Measurements from ENCODE around the gene MRPL18. TPM values are rescaled to one million over a fixed set of nuclear protein-coding genes. Genes with fewer than 3 reads are reported as not detected.

The MRPL18 gene
- polyA plus RNA-seq, 1 donor from 2014 or later, result 105 TPM

DNA sequence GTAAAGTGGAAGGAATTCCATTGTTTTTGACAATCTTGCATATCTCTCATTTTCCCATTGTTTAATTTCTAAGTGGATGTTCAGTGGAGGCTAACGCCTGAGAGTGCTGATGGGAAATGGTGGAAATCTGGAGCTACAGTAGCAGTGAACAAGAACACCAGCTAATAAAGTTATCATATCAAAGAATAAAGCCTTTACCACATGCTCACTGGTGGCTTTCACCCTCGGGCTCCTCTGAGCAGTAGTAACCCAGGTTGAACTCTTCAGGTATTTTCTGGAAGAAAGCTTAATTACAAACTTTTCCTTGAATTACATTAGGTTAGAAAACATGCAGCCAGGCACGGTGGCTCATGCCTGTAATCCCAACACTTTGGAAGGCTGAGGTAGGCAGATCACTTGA is 38.8 kb upstream of the MRPL18 start:
- no peak overlapping the region for H3K9ac ChIP-seq (ENCODE audit: low read length)
- H4K20me1 ChIP-seq (ENCODE audit: insufficient read depth), result peaks cover 11% of the 10 kb centered on the region
- H3K4me2 ChIP-seq (ENCODE audit: low read length), result no peak overlapping the region
- no peak overlapping the region for H3K27ac ChIP-seq (ENCODE audit: low read length)
- peaks cover 14% of the 10 kb centered on the region for H3K79me2 ChIP-seq (replicated peaks; ENCODE audit: insufficient read depth, low read length)
- no peak overlapping the region for H3K4me3 ChIP-seq (ENCODE audit: low read length)
- H3K9me3 ChIP-seq (ENCODE audit: low read length), result no peaks in the 10 kb centered on the region
- no peak overlapping the region for H2AFZ ChIP-seq (ENCODE audit: low read depth, low read length)
- TF ChIP-seq EP300 (conservative IDR thresholded peaks at IDR 0.05; ENCODE audit: poor library complexity, severe bottlenecking) (no peak), SMC3 (conservative IDR thresholded peaks at IDR 0.05; ENCODE audit: poor library complexity) (no peak), MXI1 (conservative IDR thresholded peaks at IDR 0.05; ENCODE audit: poor library complexity, severe bottlenecking) (no peak), RAD21 (conservative IDR thresholded peaks at IDR 0.05) (no peak), POLR2AphosphoS5 (IDR thresholded peaks at IDR 0.05) (no peak), TAF1 (IDR thresholded peaks at IDR 0.05; ENCODE audit: low read depth) (no peak), EZH2 (IDR thresholded peaks at IDR 0.05; ENCODE audit: borderline replicate concordance, insufficient read depth, low read length, poor library complexity, severe bottlenecking) (no peak)
- TF ChIP-seq, protein P1, sequence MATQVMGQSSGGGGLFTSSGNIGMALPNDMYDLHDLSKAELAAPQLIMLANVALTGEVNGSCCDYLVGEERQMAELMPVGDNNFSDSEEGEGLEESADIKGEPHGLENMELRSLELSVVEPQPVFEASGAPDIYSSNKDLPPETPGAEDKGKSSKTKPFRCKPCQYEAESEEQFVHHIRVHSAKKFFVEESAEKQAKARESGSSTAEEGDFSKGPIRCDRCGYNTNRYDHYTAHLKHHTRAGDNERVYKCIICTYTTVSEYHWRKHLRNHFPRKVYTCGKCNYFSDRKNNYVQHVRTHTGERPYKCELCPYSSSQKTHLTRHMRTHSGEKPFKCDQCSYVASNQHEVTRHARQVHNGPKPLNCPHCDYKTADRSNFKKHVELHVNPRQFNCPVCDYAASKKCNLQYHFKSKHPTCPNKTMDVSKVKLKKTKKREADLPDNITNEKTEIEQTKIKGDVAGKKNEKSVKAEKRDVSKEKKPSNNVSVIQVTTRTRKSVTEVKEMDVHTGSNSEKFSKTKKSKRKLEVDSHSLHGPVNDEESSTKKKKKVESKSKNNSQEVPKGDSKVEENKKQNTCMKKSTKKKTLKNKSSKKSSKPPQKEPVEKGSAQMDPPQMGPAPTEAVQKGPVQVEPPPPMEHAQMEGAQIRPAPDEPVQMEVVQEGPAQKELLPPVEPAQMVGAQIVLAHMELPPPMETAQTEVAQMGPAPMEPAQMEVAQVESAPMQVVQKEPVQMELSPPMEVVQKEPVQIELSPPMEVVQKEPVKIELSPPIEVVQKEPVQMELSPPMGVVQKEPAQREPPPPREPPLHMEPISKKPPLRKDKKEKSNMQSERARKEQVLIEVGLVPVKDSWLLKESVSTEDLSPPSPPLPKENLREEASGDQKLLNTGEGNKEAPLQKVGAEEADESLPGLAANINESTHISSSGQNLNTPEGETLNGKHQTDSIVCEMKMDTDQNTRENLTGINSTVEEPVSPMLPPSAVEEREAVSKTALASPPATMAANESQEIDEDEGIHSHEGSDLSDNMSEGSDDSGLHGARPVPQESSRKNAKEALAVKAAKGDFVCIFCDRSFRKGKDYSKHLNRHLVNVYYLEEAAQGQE (IDR thresholded peaks at IDR 0.05; ENCODE audit: borderline replicate concordance), result no peak
- TF ChIP-seq, protein P2, sequence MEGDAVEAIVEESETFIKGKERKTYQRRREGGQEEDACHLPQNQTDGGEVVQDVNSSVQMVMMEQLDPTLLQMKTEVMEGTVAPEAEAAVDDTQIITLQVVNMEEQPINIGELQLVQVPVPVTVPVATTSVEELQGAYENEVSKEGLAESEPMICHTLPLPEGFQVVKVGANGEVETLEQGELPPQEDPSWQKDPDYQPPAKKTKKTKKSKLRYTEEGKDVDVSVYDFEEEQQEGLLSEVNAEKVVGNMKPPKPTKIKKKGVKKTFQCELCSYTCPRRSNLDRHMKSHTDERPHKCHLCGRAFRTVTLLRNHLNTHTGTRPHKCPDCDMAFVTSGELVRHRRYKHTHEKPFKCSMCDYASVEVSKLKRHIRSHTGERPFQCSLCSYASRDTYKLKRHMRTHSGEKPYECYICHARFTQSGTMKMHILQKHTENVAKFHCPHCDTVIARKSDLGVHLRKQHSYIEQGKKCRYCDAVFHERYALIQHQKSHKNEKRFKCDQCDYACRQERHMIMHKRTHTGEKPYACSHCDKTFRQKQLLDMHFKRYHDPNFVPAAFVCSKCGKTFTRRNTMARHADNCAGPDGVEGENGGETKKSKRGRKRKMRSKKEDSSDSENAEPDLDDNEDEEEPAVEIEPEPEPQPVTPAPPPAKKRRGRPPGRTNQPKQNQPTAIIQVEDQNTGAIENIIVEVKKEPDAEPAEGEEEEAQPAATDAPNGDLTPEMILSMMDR (IDR thresholded peaks at IDR 0.05; ENCODE audit: poor library complexity, severe bottlenecking), result no peak
- H3K9me2 ChIP-seq (ENCODE audit: insufficient read depth, low read length), result no peaks in the 10 kb centered on the region
- no peaks in the 10 kb centered on the region for H3F3A ChIP-seq (ENCODE audit: insufficient read depth, low read length, poor library complexity, severe bottlenecking)
- peaks cover 10% of the 10 kb centered on the region for H3K36me3 ChIP-seq (ENCODE audit: insufficient read depth, low read length)
- no peaks in the 10 kb centered on the region for H3K27me3 ChIP-seq (ENCODE audit: insufficient read depth, low read depth, low read length)

DNA sequence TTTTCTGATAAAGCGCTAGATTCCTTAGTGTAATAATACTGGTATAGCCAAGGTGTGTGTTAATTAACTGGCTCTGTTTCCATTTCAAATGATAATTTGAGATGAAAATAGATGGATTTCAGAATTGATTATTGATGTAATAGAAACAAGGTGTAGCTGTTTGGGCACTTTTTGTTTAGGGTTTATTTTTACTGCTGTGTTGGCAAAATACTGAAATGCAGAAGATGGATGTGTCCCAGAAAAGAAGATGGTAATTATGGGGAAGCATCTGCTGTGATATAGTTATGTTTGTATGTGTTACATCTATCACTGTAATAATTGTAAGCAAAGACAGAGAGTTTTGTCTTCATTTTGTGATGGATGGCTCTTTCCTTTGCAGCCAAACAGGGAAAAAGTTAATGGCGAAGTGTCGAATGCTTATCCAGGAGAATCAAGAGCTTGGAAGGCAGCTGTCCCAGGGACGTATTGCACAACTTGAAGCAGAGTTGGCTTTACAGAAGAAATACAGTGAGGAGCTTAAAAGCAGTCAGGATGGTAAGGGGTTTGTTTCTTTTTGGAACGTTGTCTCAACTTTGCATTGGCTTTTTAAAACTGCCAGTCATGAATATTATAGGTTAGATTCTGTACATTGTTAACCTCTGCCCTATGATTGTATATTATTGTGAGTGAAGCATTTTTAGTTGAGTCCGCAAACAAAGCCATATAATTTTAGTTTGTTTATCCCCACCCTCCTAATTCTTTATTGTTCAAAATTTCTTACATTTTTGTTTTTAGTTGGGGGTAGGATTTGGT is 37.0 kb upstream of the MRPL18 start:
- no peaks in the 10 kb centered on the region for H3K9me3 ChIP-seq (ENCODE audit: low read length)
- no peak overlapping the region for H3K9ac ChIP-seq (ENCODE audit: low read length)
- no peak for TF ChIP-seq EP300 (conservative IDR thresholded peaks at IDR 0.05; ENCODE audit: poor library complexity, severe bottlenecking)
- TF ChIP-seq, protein P1 (IDR thresholded peaks at IDR 0.05; ENCODE audit: borderline replicate concordance), result no peak
- TF ChIP-seq, protein P2 (IDR thresholded peaks at IDR 0.05; ENCODE audit: poor library complexity, severe bottlenecking), result no peak
- TF ChIP-seq SMC3 (conservative IDR thresholded peaks at IDR 0.05; ENCODE audit: poor library complexity), result no peak
- TF ChIP-seq MXI1 (conservative IDR thresholded peaks at IDR 0.05; ENCODE audit: poor library complexity, severe bottlenecking), result no peak
- TF ChIP-seq EZH2 (IDR thresholded peaks at IDR 0.05; ENCODE audit: borderline replicate concordance, insufficient read depth, low read length, poor library complexity, severe bottlenecking), result no peak
- no peak for TF ChIP-seq TAF1 (IDR thresholded peaks at IDR 0.05; ENCODE audit: low read depth)
- no peak for TF ChIP-seq POLR2AphosphoS5 (IDR thresholded peaks at IDR 0.05)
- no peak for TF ChIP-seq RAD21 (conservative IDR thresholded peaks at IDR 0.05)
- no peaks in the 10 kb centered on the region for H3K27me3 ChIP-seq (ENCODE audit: insufficient read depth, low read depth, low read length)
- no peak overlapping the region for H2AFZ ChIP-seq (ENCODE audit: low read depth, low read length)
- H3K4me3 ChIP-seq (ENCODE audit: low read length), result no peak overlapping the region
- H3F3A ChIP-seq (ENCODE audit: insufficient read depth, low read length, poor library complexity, severe bottlenecking), result no peaks in the 10 kb centered on the region
- peaks cover 8% of the 10 kb centered on the region for H4K20me1 ChIP-seq (ENCODE audit: insufficient read depth)
- H3K79me2 ChIP-seq (replicated peaks; ENCODE audit: insufficient read depth, low read length), result peaks cover 8% of the 10 kb centered on the region
- H3K4me2 ChIP-seq (ENCODE audit: low read length), result no peak overlapping the region
- H3K9me2 ChIP-seq (ENCODE audit: insufficient read depth, low read length), result no peaks in the 10 kb centered on the region
- peaks cover 10% of the 10 kb centered on the region for H3K36me3 ChIP-seq (ENCODE audit: insufficient read depth, low read length)
- H3K27ac ChIP-seq (ENCODE audit: low read length), result no peak overlapping the region
